GM18502 (cell line): ENCODE results near the gene DNAJC30.

ENCODE experiments used
- ATAC-seq: cut with Tn5 transposase; IDR thresholded peaks from one replicate; pipeline ENCODE4 v1.9.1; 2021; ENCODE audit warnings: mild to moderate bottlenecking; ENCODE audit not compliant: unreplicated experiment, poor library complexity

Gene DNAJC30

DNA sequence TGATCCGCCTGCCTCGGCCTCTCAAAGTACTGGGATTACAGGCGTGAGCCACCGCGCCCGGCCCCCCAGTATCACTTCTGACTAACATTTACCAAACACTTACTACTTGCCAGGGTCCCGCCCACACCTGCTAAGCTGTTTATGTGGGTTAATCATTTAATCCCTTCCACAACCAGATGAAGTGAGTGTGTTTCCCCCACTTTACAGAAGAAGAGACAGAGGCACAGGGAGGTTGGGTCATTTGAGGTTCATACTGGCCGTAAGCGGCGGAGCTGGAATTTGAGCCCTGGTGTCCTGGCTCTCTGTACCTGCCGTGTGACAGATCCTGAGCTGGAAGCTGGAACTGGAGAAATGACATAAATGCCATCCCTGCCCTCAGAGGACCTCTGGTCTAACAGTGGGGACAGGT is 30.7 kb downstream of the DNAJC30 start:
- no peak for ATAC-seq

- ATAC-seq, result no peak
Observed at GRCh38 chr7:73650524-73650923, 32.7 kb downstream of the DNAJC30 start.

- no peak for ATAC-seq
Observed at GRCh38 chr7:73649576-73649975, 33.7 kb downstream of the DNAJC30 start.

- ATAC-seq, result no peak
Observed at GRCh38 chr7:73648593-73649332, 34.5 kb downstream of the DNAJC30 start.

- no peak for ATAC-seq
Observed at GRCh38 chr7:73647725-73648592, 35.3 kb downstream of the DNAJC30 start.

GRCh38 chr7:73646785-73647724 is 36.2 kb downstream of the DNAJC30 start:
- ATAC-seq, result no peak

GRCh38 chr7:73645643-73646174 is 37.5 kb downstream of the DNAJC30 start:
- ATAC-seq, result no peak

- no peak for ATAC-seq
Observed at GRCh38 chr7:73644688-73645286, 38.5 kb downstream of the DNAJC30 start.

- no peak for ATAC-seq
Observed at GRCh38 chr7:73642834-73643233, 40.4 kb downstream of the DNAJC30 start.

- no peak for ATAC-seq
Observed at GRCh38 chr7:73638911-73639310, 44.3 kb downstream of the DNAJC30 start.

DNA sequence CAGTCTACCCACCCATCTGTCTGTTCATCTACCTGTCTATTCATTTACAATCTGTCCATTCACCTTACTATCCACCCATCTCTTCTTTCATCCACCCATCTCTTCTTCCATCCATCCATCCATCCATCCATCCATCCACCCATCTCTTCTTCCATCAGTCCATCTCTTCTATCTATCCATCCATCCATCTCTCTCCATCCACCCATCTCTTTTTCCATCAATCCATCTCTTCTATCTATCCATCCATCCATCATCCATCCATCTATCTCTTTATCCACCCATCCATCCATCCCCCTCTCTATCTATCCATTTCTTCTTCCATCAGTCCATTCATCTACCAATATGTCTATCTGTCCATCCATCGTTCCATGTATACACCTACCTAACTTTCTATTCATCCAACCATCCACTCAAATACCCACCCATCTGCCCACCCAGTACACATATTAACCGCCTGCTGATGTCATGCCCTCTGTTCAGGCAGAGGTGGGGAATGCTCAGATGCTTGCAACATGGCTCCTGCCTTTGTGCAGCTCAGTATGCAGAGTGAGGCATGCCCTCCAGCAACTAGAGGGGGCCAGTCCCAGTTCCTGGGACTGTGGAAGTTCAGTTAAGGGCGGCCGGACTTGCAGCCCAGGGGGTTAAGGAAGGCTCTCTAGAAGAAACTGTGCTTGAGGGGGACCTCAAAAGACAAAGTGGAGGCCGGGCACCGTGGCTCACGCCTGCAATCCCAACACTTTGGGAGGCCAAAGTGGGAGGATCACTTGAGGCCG is 47.6 kb downstream of the DNAJC30 start:
- no peak for ATAC-seq

DNA sequence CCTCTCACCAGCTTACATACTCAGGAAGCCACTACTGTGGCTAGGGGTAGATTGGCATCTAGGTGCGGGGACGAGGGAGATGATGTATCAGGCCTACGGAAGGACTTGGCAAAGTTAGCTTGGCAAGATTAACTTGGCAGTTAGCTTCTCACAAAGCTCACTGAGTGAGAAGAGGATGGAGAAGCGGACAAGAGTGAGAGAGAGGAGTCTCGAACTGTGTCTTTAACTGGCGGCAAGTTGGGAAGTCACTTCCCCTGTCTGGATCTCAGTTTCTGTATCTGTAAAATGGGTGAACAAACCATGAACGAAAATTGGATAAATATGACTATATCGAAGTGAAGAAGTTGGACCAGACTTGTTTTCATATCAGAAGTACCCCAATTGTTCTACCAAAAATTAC is 49.4 kb downstream of the DNAJC30 start:
- no peak for ATAC-seq

DNA sequence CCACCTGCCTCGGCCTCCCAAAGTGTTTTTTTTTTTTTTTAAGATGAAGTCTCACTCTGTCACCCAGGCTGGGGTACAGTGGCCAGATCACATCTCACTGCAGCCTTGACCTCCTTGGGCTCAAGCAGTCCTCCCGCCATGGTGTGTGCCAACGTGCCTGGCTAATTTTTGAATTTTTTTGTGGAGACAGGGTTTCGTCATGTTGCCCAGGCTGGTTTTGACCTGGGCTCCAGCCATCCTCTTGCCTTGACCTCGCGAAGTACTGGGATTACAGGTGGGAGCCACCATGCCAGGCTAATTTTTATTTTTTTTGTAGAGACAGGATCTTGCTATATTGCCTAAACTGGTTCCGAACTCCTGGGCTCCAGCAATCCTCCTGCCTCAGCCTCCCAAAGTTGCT is 49.9 kb downstream of the DNAJC30 start:
- no peak for ATAC-seq

DNA sequence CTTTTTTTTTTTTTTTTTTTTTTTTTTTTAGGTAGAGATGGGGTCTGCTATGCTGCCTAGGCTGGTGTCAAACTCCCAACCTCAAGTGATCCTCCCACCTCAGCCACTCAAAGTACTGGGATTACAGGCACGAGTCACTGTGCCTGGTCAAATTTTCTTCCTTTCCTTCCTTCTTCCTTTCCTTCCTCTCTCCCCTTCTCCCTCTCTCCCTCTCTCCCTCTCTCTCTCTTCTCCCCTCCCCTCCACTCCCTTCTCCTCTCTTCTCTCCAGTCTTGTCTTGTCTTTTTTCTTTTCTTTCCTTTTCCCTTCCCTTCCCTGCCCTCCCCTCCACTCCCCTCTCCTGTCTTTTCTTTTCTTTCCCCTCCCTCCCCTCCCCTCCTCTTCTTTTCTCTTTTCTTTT is 51.7 kb downstream of the DNAJC30 start:
- no peak for ATAC-seq
